Measurements from ENCODE around the gene HDAC7.

HDAC7 gene

GRCh38 chr12:47744778-47745436, 74.8 kb downstream of the HDAC7 start:
- TF ChIP-seq CTCF (IDR thresholded peaks at IDR 0.05; ENCODE audit: extremely low read depth, missing control alignments) = no peak
- DNase-seq (ENCODE audit: low spot score) = no peak

GRCh38 chr12:47744005-47744651, 75.6 kb downstream of the HDAC7 start:
- TF ChIP-seq CTCF (IDR thresholded peaks at IDR 0.05; ENCODE audit: extremely low read depth, missing control alignments) = peak; percentile 62
- peak; percentile 54 for DNase-seq (ENCODE audit: low spot score)

GRCh38 chr12:47743311-47743860, 76.3 kb downstream of the HDAC7 start:
- no peak for TF ChIP-seq CTCF (IDR thresholded peaks at IDR 0.05; ENCODE audit: extremely low read depth, missing control alignments)

GRCh38 chr12:47742253-47742825, 77.4 kb downstream of the HDAC7 start:
- DNase-seq (ENCODE audit: low spot score) = peak; percentile 66

More at GRCh38 chr12:47743311-47743860, 76.3 kb downstream of the HDAC7 start:
- no peak for DNase-seq (ENCODE audit: low spot score)

GRCh38 chr12:47741340-47741703, 78.4 kb downstream of the HDAC7 start:
- no peak for TF ChIP-seq CTCF (IDR thresholded peaks at IDR 0.05; ENCODE audit: extremely low read depth, missing control alignments)
- DNase-seq (ENCODE audit: low spot score) = no peak

More at GRCh38 chr12:47742253-47742825, 77.4 kb downstream of the HDAC7 start:
- peak; percentile 99 for TF ChIP-seq CTCF (IDR thresholded peaks at IDR 0.05; ENCODE audit: extremely low read depth, missing control alignments)

- no peak for TF ChIP-seq CTCF (IDR thresholded peaks at IDR 0.05; ENCODE audit: extremely low read depth, missing control alignments)
- DNase-seq (ENCODE audit: low spot score) = peak; percentile 29
Observed at GRCh38 chr12:47740606-47741339, 78.9 kb downstream of the HDAC7 start.

Measured in GM20000 (cell line).